Posterior cingulate gyrus (tissue), 11 donors: Measurements from ENCODE around the gene ACER3.
"Not testable (repeated sequence)": the region's sequence is repeated elsewhere in the genome, so short reads cannot be mapped to it uniquely, and the experiment has no call there.

Experiments used
- DNase-seq, 10 donors: peaks; one replicate each; pipeline versions ENCODE4 v3.0.0 to v3.0.0-alpha.2; 2020 to 2021; ENCODE audit warnings: mixed read lengths in 3 of 10
- intact Hi-C: fragments of 100-400 bp; cut with DNase I; formaldehyde crosslinking; loops from one replicate; pipeline ENCODE4 v1.15.1; 2023

The ACER3 gene

GRCh38 chr11:76911415-76911808 lies 50.7 kb downstream of the ACER3 start:
- no peak for DNase-seq
- intact Hi-C loops: no loop called here

GRCh38 chr11:76916712-76917111 lies 56.0 kb downstream of the ACER3 start:
- intact Hi-C loops: loop anchor here (5.0 kb wide), 1 partner anchor 184 kb away; no protein-coding TSS in a partner anchor
- no peak for DNase-seq

- peak in 2 of 10 donors; percentile 19 to 27 for DNase-seq
- intact Hi-C loops: loop anchor here (1.0 to 5.0 kb wide), 3 partner anchors 58 to 187 kb away; partner anchors contain the start of gene ACER3
These were observed 58.2 kb downstream of the ACER3 start for GRCh38 chr11:76918941-76919386.

GRCh38 chr11:76919467-76919866 lies 58.7 kb downstream of the ACER3 start:
- intact Hi-C loops: loop anchor here (1.0 to 5.0 kb wide), 3 partner anchors 59 to 187 kb away; partner anchors contain the start of gene ACER3
- DNase-seq: no peak

GRCh38 chr11:76919887-76920746 lies 59.4 kb downstream of the ACER3 start:
- intact Hi-C loops: loop anchor here (1.0 to 5.0 kb wide), 4 partner anchors 59 to 188 kb away; partner anchors contain the start of gene ACER3
- DNase-seq: peak in 9 of 10 donors; percentile 36 to 93 (median 67)

GRCh38 chr11:76927160-76927559 lies 66.4 kb downstream of the ACER3 start:
- no peak for DNase-seq
- intact Hi-C loops: no loop called here

GRCh38 chr11:76935042-76935441 lies 74.3 kb downstream of the ACER3 start:
- intact Hi-C loops: no loop called here
- DNase-seq: no peak

GRCh38 chr11:76939219-76939631 lies 78.5 kb downstream of the ACER3 start:
- DNase-seq: no peak
- intact Hi-C loops: no loop called here

GRCh38 chr11:76944225-76944624 lies 83.5 kb downstream of the ACER3 start:
- DNase-seq: no peak
- intact Hi-C loops: no loop called here

- intact Hi-C loops: no loop called here
- no peak for DNase-seq
These were observed 85.5 kb downstream of the ACER3 start for GRCh38 chr11:76946223-76946622.

- no peak for DNase-seq
- intact Hi-C loops: no loop called here
These were observed 86.5 kb downstream of the ACER3 start for GRCh38 chr11:76947190-76947589.

GRCh38 chr11:76947800-76948199 lies 87.1 kb downstream of the ACER3 start:
- no peak for DNase-seq
- intact Hi-C loops: no loop called here

- intact Hi-C loops: no loop called here
- no peak for DNase-seq
These were observed 94.9 kb downstream of the ACER3 start for GRCh38 chr11:76955459-76956114.

- intact Hi-C loops: no loop called here
- DNase-seq: no peak
These were observed 102.1 kb downstream of the ACER3 start for GRCh38 chr11:76962583-76963416.

- DNase-seq, intact Hi-C loops: not testable (repeated sequence)
These were observed 102.9 kb downstream of the ACER3 start for GRCh38 chr11:76963417-76964168.

- no peak for DNase-seq
- intact Hi-C loops: no loop called here
These were observed 111.3 kb downstream of the ACER3 start for GRCh38 chr11:76972051-76972450.

GRCh38 chr11:76974179-76974891 lies 113.6 kb downstream of the ACER3 start:
- no peak for DNase-seq
- intact Hi-C loops: no loop called here

GRCh38 chr11:76975513-76975912 lies 114.8 kb downstream of the ACER3 start:
- DNase-seq: no peak
- intact Hi-C loops: no loop called here

GRCh38 chr11:76977791-76978190 lies 117.1 kb downstream of the ACER3 start:
- DNase-seq: no peak
- intact Hi-C loops: no loop called here
